IMR-90 (cell line): Measurements from ENCODE around the gene RPL21. TPM values are rescaled to one million over a fixed set of nuclear protein-coding genes. Genes with fewer than 3 reads are reported as not detected.

Source experiments
- ATAC-seq: fragments of 200-7000 bp; cut with Tn5 transposase; 2 replicates; pipeline ENCODE4 v1.9.1; 2020; ENCODE audit warnings: low read depth, mild to moderate bottlenecking, moderate library complexity
- BruUV-seq: library from RNA; stranded (reverse); fragments of 400-500 nt; replicated peaks from 2 replicates; lab custom pipeline; 2021; lab: Mats Ljungman, UMichigan
- CTCF ChIA-PET: fragments of 300-600 bp; formaldehyde crosslinking; extraction: SDS; loops from one replicate; lab custom pipeline; 2021; ENCODE audit warnings: antibody characterized with exemption; lab: Yijun Ruan, JAX
- POLR2A ChIA-PET: fragments of 300-600 bp; sonication (Branson Sonifier 250); formaldehyde crosslinking; loops from one replicate; lab custom pipeline; 2022; ENCODE audit warnings: antibody characterized with exemption; ENCODE audit not compliant: unreplicated experiment; lab: Charles Lee
- DNase-seq: peaks from one replicate; pipeline ENCODE4 v3.0.0; 2013
- H2AFZ ChIP-seq: replicated peaks from 2 replicates; pipeline ENCODE3; 2013; ENCODE audit warnings: low read length, mild to moderate bottlenecking; ENCODE audit not compliant: poor library complexity
- H2AK5ac ChIP-seq: 2 replicates; pipeline ENCODE4 v1.6.1; 2013; ENCODE audit warnings: low read depth, low read length, inconsistent platforms
- H2AK9ac ChIP-seq: replicated peaks from 2 replicates; pipeline ENCODE3; 2013; ENCODE audit warnings: mild to moderate bottlenecking, low read depth, low read length, moderate library complexity; ENCODE audit not compliant: poor library complexity
- H2BK120ac ChIP-seq: 2 replicates; pipeline ENCODE4 v1.6.1; 2013; ENCODE audit warnings: low read depth, low read length, inconsistent platforms
- H2BK15ac ChIP-seq: 3 replicates; pipeline ENCODE4 v1.6.1; 2013; ENCODE audit warnings: low read depth, low read length, inconsistent platforms
- H2BK20ac ChIP-seq: 2 replicates; pipeline ENCODE4 v1.6.1; 2013; ENCODE audit warnings: low read depth, mild to moderate bottlenecking, inconsistent platforms, low read length, moderate library complexity
- H2BK5ac ChIP-seq: 2 replicates; pipeline ENCODE4 v1.6.1; 2013; ENCODE audit warnings: mild to moderate bottlenecking, low read depth, low read length, inconsistent platforms; ENCODE audit not compliant: poor library complexity, severe bottlenecking
- H3K14ac ChIP-seq: replicated peaks from 2 replicates; pipeline ENCODE4 v1.6.1; 2013; ENCODE audit warnings: low read depth, low read length, inconsistent platforms
- H3K18ac ChIP-seq: 2 replicates; pipeline ENCODE4 v1.6.1; 2013; ENCODE audit warnings: low read depth, low read length, control low read depth
- H3K23ac ChIP-seq: 2 replicates; pipeline ENCODE4 v1.6.1; 2013; ENCODE audit warnings: low read depth, low read length, inconsistent platforms
- H3K27ac ChIP-seq: 2 replicates; pipeline ENCODE4 v1.5.1; 2013; ENCODE audit warnings: mild to moderate bottlenecking, control low read depth, low read length; ENCODE audit not compliant: insufficient read depth
- H3K27me3 ChIP-seq: 2 replicates; pipeline ENCODE4 v1.6.1; 2013; ENCODE audit warnings: low read length; ENCODE audit not compliant: control insufficient read depth, insufficient read depth
- H3K36me3 ChIP-seq: 2 replicates; pipeline ENCODE4 v1.6.1; 2013; ENCODE audit warnings: low read length, mixed read lengths; ENCODE audit not compliant: control insufficient read depth, insufficient read depth
- H3K4ac ChIP-seq: 2 replicates; pipeline ENCODE4 v1.6.1; 2013; ENCODE audit warnings: low read depth, low read length, inconsistent platforms
- H3K4me1 ChIP-seq: 2 replicates; pipeline ENCODE4 v1.6.1; 2013; ENCODE audit warnings: low read length, mixed read lengths; ENCODE audit not compliant: control insufficient read depth, insufficient read depth
- H3K4me2 ChIP-seq: 2 replicates; pipeline ENCODE4 v1.6.1; 2013; ENCODE audit warnings: low read depth, mild to moderate bottlenecking, control low read depth, low read length, moderate library complexity
- H3K4me3 ChIP-seq: 2 replicates; pipeline ENCODE4 v1.5.1; 2013; ENCODE audit warnings: low read depth, mild to moderate bottlenecking, control low read depth, low read length, moderate library complexity; ENCODE audit not compliant: insufficient read depth
- H3K56ac ChIP-seq: 2 replicates; pipeline ENCODE4 v1.6.1; 2013; ENCODE audit warnings: low read length, inconsistent platforms; ENCODE audit not compliant: insufficient read depth; ENCODE audit errors: extremely low read depth
- H3K79me1 ChIP-seq, 2 experiments: 2 replicates each; pipeline ENCODE4 v1.6.1; 2013; ENCODE audit warnings: low read length in 2 of 2, inconsistent platforms in 1 of 2, low read depth in 1 of 2
- H3K9ac ChIP-seq: 2 replicates; pipeline ENCODE4 v1.6.1; 2013; ENCODE audit warnings: low read depth, low read length, control low read depth
- H3K9me1 ChIP-seq: 2 replicates; pipeline ENCODE4 v1.6.1; 2013; ENCODE audit warnings: low read length, inconsistent platforms; ENCODE audit not compliant: insufficient read depth
- H3K9me3 ChIP-seq: 2 replicates; pipeline ENCODE4 v1.6.1; 2013; ENCODE audit warnings: low read length; ENCODE audit not compliant: control insufficient read depth, insufficient read depth
- H4K20me1 ChIP-seq: 2 replicates; pipeline ENCODE4 v1.6.1; 2013; ENCODE audit warnings: low read length, inconsistent platforms; ENCODE audit not compliant: insufficient read depth
- H4K5ac ChIP-seq: 2 replicates; pipeline ENCODE4 v1.6.1; 2013; ENCODE audit warnings: mild to moderate bottlenecking, low read depth, low read length, control low read depth
- H4K8ac ChIP-seq, 2 experiments: 2 replicates each; pipeline ENCODE4 v1.6.1; 2013; ENCODE audit warnings: low read depth in 2 of 2, low read length in 2 of 2, control low read depth in 1 of 2, inconsistent platforms in 1 of 2
- H4K91ac ChIP-seq: 2 replicates; pipeline ENCODE4 v1.6.1; 2013; ENCODE audit warnings: low read depth, low read length, inconsistent platforms; ENCODE audit not compliant: insufficient read depth
- BHLHE40 ChIP-seq: fragments of 150-350 bp; IDR thresholded peaks from 2 replicates; pipeline ENCODE4 v1.6.1; 2016; ENCODE audit warnings: mild to moderate bottlenecking, low read depth, low read length
- CEBPB ChIP-seq: IDR thresholded peaks from 2 replicates; pipeline ENCODE4 v1.6.1; 2012; ENCODE audit warnings: low read depth, low read length, improper control_type of control experiment
- CHD1 ChIP-seq: IDR thresholded peaks from 2 replicates; pipeline ENCODE4 v1.6.1; 2012; ENCODE audit warnings: low read depth, low read length, improper control_type of control experiment
- CTCF ChIP-seq: conservative IDR thresholded peaks from 2 replicates; pipeline ENCODE4 v1.5.1; 2012; ENCODE audit warnings: mild to moderate bottlenecking, low read depth, low read length, improper control_type of control experiment
- ELK1 ChIP-seq: fragments of 150-350 bp; IDR thresholded peaks from 2 replicates; pipeline ENCODE4 v1.6.1; 2016; ENCODE audit warnings: low read depth, mild to moderate bottlenecking, low read length, moderate library complexity, borderline replicate concordance
- FOS ChIP-seq: fragments of 150-350 bp; IDR thresholded peaks from 2 replicates; pipeline ENCODE4 v1.6.1; 2016; ENCODE audit warnings: low read depth, low read length
- MAFK ChIP-seq: IDR thresholded peaks from 2 replicates; pipeline ENCODE4 v1.6.1; 2012; ENCODE audit warnings: low read depth, low read length, improper control_type of control experiment
- MAZ ChIP-seq: IDR thresholded peaks from 2 replicates; pipeline ENCODE4 v1.6.1; 2012; ENCODE audit warnings: low read depth, mild to moderate bottlenecking, low read length, improper control_type of control experiment, moderate library complexity, borderline replicate concordance
- MXI1 ChIP-seq: IDR thresholded peaks from 2 replicates; pipeline ENCODE4 v1.6.1; 2012; ENCODE audit warnings: low read depth, mild to moderate bottlenecking, low read length, moderate library complexity, borderline replicate concordance
- NFE2L2 ChIP-seq: fragments of 150-350 bp; IDR thresholded peaks from 2 replicates; pipeline ENCODE4 v1.6.1; 2016; ENCODE audit warnings: low read depth, mild to moderate bottlenecking, low read length
- POLR2A ChIP-seq: IDR thresholded peaks from 2 replicates; pipeline ENCODE4 v1.6.1; 2012; ENCODE audit warnings: mild to moderate bottlenecking, low read depth, low read length
- RAD21 ChIP-seq: IDR thresholded peaks from 2 replicates; pipeline ENCODE4 v1.6.1; 2012; ENCODE audit warnings: low read length, improper control_type of control experiment
- RCOR1 ChIP-seq: IDR thresholded peaks from 2 replicates; pipeline ENCODE4 v1.6.1; 2012; ENCODE audit warnings: mild to moderate bottlenecking, low read length, improper control_type of control experiment; ENCODE audit not compliant: insufficient replicate concordance
- RFX5 ChIP-seq: IDR thresholded peaks from 2 replicates; pipeline ENCODE4 v1.8.0; 2012; ENCODE audit warnings: low read depth, mild to moderate bottlenecking, low read length, moderate library complexity
- SMC3 ChIP-seq: fragments of 150-350 bp; IDR thresholded peaks from 2 replicates; pipeline ENCODE4 v1.6.1; 2016; ENCODE audit warnings: low read depth, mild to moderate bottlenecking, antibody characterized with exemption, low read length, moderate library complexity
- USF2 ChIP-seq: fragments of 150-350 bp; IDR thresholded peaks from 2 replicates; pipeline ENCODE4 v1.6.1; 2017; ENCODE audit warnings: mild to moderate bottlenecking, antibody characterized with exemption, low read length, low read depth
- dilution Hi-C: fragments of 300-500 bp; cut with HindIII; formaldehyde crosslinking; loops from one replicate; pipeline ENCODE4 v1.14.3; 2018; ENCODE audit warnings: low sequenced_read_pairs; ENCODE audit not compliant: unreplicated experiment
- in situ Hi-C: fragments of 300-500 bp; cut with MboI; formaldehyde crosslinking; loops from 3 replicates; pipeline ENCODE4 v1.14.3; 2019; ENCODE audit warnings: low sequenced_read_pairs, inconsistent platforms, mixed read lengths
- intact Hi-C: fragments of 100-400 bp; cut with micrococcal nuclease; formaldehyde crosslinking; loops from 2 replicates; pipeline ENCODE4 v1.10.0; 2022
- polyA plus RNA-seq, 3 experiments: library from polyadenylated mRNA; depleted of rRNA; stranded (reverse); fragments of >200 nt; gene quantifications; 2 replicates each; pipeline ENCODE4 v1.2.3, GENCODE V29; 2012; ENCODE audit warnings: low replicate concordance in 1 of 3
- total RNA-seq: library from RNA; depleted of rRNA; stranded (reverse); fragments of >200 nt; gene quantifications from 2 replicates; pipeline ENCODE4 v1.2.3, GENCODE V29; 2012

The RPL21 gene
- total and polyA plus RNA-seq, 2 of the 4 experiments (the other 2 are of a cell fraction), result 912 to 1,160 TPM

GRCh38 chr13:27252467-27252866, 1.1 kb downstream of the RPL21 start:
- no TSS peak for BruUV-seq
- no peaks in the 10 kb centered on the region for H3K27me3 ChIP-seq
- no peak overlapping the region for H2BK20ac ChIP-seq
- peak overlapping the region; percentile 78; the same call in 1 of the 2 replicates for H3K18ac ChIP-seq
- DNase-seq (no peak), ATAC-seq (no peak)
- peaks cover 20% of the 10 kb centered on the region for H3K36me3 ChIP-seq
- peak overlapping the region; percentile 82 for H2BK5ac ChIP-seq
- no peaks in the 10 kb centered on the region for H3K9me3 ChIP-seq
- no peak overlapping the region for H2BK120ac ChIP-seq
- H3K9me1 ChIP-seq, result 0 out of 2 replicates have a peak, but pooled peaks cover 3% of the 10 kb centered on the region
- H2AFZ ChIP-seq, result no peak overlapping the region
- CTCF ChIA-PET, result interaction anchor here (0.9 kb wide), 1 partner anchor 110 kb away, joined by 3 read pairs; no protein-coding TSS in a partner anchor
- peak overlapping the region; percentile 99 for H3K56ac ChIP-seq
- no peaks in the 10 kb centered on the region; the same call in 1 of the 2 replicates for H3K4me1 ChIP-seq
- H2AK5ac ChIP-seq, result peak overlapping the region; percentile 93
- peaks cover 3 to 40% of the 10 kb centered on the region in 2 experiments; a peak in 3 of 4 replicates for H3K79me1 ChIP-seq
- 0 out of 2 replicates have a peak overlapping the region, but pooled peaks have one; percentile 96 for H4K91ac ChIP-seq
- H4K20me1 ChIP-seq, result peaks cover 43% of the 10 kb centered on the region; the same call in 1 of the 2 replicates
- TF ChIP-seq RCOR1 (no peak), MAZ (no peak), ELK1 (no peak), POLR2A (no peak), SMC3 (no peak), CHD1 (no peak), RAD21 (no peak), CTCF (no peak), NFE2L2 (no peak), MXI1 (no peak), CEBPB (no peak), FOS (no peak), BHLHE40 (no peak), RFX5 (no peak), MAFK (no peak), USF2 (no peak)
- H3K4ac ChIP-seq, result peak overlapping the region; percentile 91; the same call in 1 of the 2 replicates
- in situ Hi-C loops (no loop called here), dilution Hi-C loops (no loop called here), intact Hi-C loops (loop anchor here (1.0 kb wide), 1 partner anchor 102 kb away; no protein-coding TSS in a partner anchor)
- peak overlapping the region; percentile 71 for H3K4me3 ChIP-seq
- no peak overlapping the region for H2BK15ac ChIP-seq
- H2AK9ac ChIP-seq, result no peak overlapping the region
- H3K14ac ChIP-seq, result peak overlapping the region; percentile 96
- peak overlapping the region; percentile 86 for H3K23ac ChIP-seq
- H3K9ac ChIP-seq, result peak overlapping the region; percentile 93
- H4K5ac ChIP-seq, result peak overlapping the region; percentile 15; the same call in 1 of the 2 replicates
- peak overlapping the region; percentile 89 to 95 for H4K8ac ChIP-seq
- peak overlapping the region; percentile 98 for H3K4me2 ChIP-seq
- peak overlapping the region; percentile 88 for H3K27ac ChIP-seq
- POLR2A ChIA-PET, result no interaction called here
